Smooth muscle cell (in vitro differentiated cells): ENCODE results near the gene CACNB2. TPM values are rescaled to one million over a fixed set of nuclear protein-coding genes. Genes with fewer than 3 reads are reported as not detected.

Source experiments
- DNase-seq: peaks from one replicate; lab custom pipeline; 2025; ENCODE audit not compliant: unreplicated experiment; lab: John Stamatoyannopoulos, UW
- H2AFZ ChIP-seq: fragments of 200-600 bp; sonication (generic); 2 replicates; pipeline ENCODE4 v1.6.0; 2016; ENCODE audit warnings: antibody characterized with exemption, low read depth, mild to moderate bottlenecking
- H3F3A ChIP-seq: fragments of 200-600 bp; sonication (generic); 2 replicates; pipeline ENCODE4 v1.6.0; 2017; ENCODE audit warnings: antibody characterized with exemption, low read depth
- H3K27ac ChIP-seq: fragments of 200-600 bp; sonication (generic); 2 replicates; pipeline ENCODE4 v1.5.1; 2016; ENCODE audit warnings: low read depth, mild to moderate bottlenecking
- H3K27me3 ChIP-seq: fragments of 200-600 bp; sonication (generic); 2 replicates; pipeline ENCODE4 v1.6.1; 2016; ENCODE audit warnings: low read depth, mild to moderate bottlenecking
- H3K36me3 ChIP-seq: fragments of 200-600 bp; sonication (generic); 2 replicates; pipeline ENCODE4 v1.5.1; 2016; ENCODE audit warnings: low read depth
- H3K4me1 ChIP-seq: fragments of 200-600 bp; sonication (generic); 2 replicates; pipeline ENCODE4 v1.5.1; 2016; ENCODE audit warnings: low read depth
- H3K4me2 ChIP-seq: fragments of 200-600 bp; sonication (generic); 2 replicates; pipeline ENCODE4 v1.6.0; 2016; ENCODE audit warnings: mild to moderate bottlenecking
- H3K4me3 ChIP-seq: fragments of 200-600 bp; sonication (generic); 2 replicates; pipeline ENCODE4 v1.5.1; 2016; ENCODE audit warnings: mild to moderate bottlenecking
- H3K79me2 ChIP-seq: fragments of 200-600 bp; sonication (generic); 2 replicates; pipeline ENCODE4 v1.6.0; 2016; ENCODE audit warnings: low read depth, mild to moderate bottlenecking
- H3K9ac ChIP-seq: fragments of 200-600 bp; sonication (generic); 2 replicates; pipeline ENCODE4 v1.6.0; 2016; ENCODE audit warnings: low read depth
- H3K9me3 ChIP-seq: fragments of 200-600 bp; sonication (generic); replicated peaks from 2 replicates; pipeline ENCODE4 v1.5.1; 2016; ENCODE audit warnings: low read depth
- H4K20me1 ChIP-seq: fragments of 200-600 bp; sonication (generic); 2 replicates; pipeline ENCODE4 v1.6.0; 2016; ENCODE audit warnings: low read depth
- WGBS: methylation state at CpG from one replicate; pipeline ENCODE4 v1.1.7; 2016; ENCODE audit warnings: low lambda C conversion rate; 5-methylcytosine and 5-hydroxymethylcytosine counted together
- polyA plus RNA-seq: library from polyadenylated mRNA; unstranded; fragments of >200 nt; fragmentation: Nextera tagmentation; extraction: Ambion mirVana; gene quantifications from 2 replicates; pipeline ENCODE4 v1.2.1, GENCODE V29; 2016
- total RNA-seq: library from RNA; depleted of rRNA; stranded (reverse); fragments of >200 nt; gene quantifications from 2 replicates; pipeline ENCODE4 v1.2.3, GENCODE V29; 2014
- TF ChIP-seq, protein P1 (sequence below): fragments of 200-600 bp; sonication (generic); IDR thresholded peaks from 2 replicates; pipeline ENCODE4 v1.5.1; 2017; ENCODE audit warnings: borderline replicate concordance, mild to moderate bottlenecking, antibody characterized with exemption; ENCODE audit not compliant: insufficient read depth, poor library complexity, severe bottlenecking

Gene CACNB2
- total and polyA plus RNA-seq, 2 experiments from 2014 or later = 0.04 to 1.1 TPM

DNA sequence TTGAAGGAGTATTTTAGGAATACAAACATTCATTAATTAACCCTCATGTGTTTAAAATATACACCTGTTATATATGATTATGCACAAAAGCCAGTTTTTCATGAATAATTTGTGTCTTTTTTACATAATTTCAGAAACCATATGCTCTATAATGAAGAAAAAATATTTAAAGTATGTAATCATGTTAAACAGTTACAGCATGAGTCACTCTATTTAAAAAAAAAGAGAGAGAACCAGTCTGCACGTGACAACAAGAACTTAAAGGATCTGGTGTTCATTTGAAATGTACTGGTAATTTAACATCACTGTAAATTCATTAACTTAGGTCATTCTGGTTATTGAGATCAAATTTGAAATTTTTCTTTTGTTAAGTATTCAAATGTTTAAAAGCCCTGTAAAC, 228.5 kb downstream of the CACNB2 start:
- 4% methylated on average over 1 of the region's 1 CpG for WGBS

DNA sequence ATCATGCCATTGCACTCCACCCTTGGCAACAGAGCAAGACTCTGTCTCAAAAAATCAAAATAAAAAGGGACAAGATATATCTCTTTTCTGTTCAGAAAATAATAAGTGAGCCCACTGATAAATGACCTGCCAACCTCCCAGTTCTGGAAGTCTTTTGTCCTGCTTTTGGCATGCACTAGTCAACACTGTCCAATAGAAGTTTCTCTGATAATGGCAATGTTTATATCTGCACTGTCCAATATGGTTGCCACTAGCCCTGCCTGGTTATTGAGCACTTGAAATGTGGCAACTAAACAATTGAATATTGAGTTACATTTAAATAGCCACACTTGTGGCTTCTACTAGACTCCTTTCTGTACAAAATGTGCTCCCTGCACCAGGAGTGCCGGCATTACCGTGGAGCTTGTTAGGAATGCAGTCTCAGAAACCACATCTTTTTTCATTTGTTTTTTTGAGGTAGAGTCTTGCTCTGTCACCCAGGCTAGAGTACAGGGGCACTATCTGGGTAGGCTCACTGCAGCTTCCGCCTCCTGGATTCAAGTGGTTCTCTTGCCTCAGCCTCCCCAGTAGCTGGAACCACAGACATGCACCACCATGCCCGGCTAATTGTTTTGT, 229.7 kb downstream of the CACNB2 start:
- Histone ChIP-seq H3K79me2 (no peaks in the 10 kb centered on the region), H3K9me3 (no peaks in the 10 kb centered on the region), H4K20me1 (no peaks in the 10 kb centered on the region)

More for the DNA sequence above, 228.5 kb downstream of the CACNB2 start:
- Histone ChIP-seq H3K36me3 (no peaks in the 10 kb centered on the region), H3K9ac (no peak overlapping the region), H3K4me3 (no peak overlapping the region), H3K4me2 (peak overlapping the region; percentile 62), H3F3A (no peaks in the 10 kb centered on the region), H2AFZ (no peak overlapping the region), H3K79me2 (no peaks in the 10 kb centered on the region), H3K27ac (no peak overlapping the region), H3K9me3 (no peaks in the 10 kb centered on the region), H4K20me1 (no peaks in the 10 kb centered on the region), H3K4me1 (peaks cover 4% of the 10 kb centered on the region), H3K27me3 (no peaks in the 10 kb centered on the region)
- TF ChIP-seq, protein P1, sequence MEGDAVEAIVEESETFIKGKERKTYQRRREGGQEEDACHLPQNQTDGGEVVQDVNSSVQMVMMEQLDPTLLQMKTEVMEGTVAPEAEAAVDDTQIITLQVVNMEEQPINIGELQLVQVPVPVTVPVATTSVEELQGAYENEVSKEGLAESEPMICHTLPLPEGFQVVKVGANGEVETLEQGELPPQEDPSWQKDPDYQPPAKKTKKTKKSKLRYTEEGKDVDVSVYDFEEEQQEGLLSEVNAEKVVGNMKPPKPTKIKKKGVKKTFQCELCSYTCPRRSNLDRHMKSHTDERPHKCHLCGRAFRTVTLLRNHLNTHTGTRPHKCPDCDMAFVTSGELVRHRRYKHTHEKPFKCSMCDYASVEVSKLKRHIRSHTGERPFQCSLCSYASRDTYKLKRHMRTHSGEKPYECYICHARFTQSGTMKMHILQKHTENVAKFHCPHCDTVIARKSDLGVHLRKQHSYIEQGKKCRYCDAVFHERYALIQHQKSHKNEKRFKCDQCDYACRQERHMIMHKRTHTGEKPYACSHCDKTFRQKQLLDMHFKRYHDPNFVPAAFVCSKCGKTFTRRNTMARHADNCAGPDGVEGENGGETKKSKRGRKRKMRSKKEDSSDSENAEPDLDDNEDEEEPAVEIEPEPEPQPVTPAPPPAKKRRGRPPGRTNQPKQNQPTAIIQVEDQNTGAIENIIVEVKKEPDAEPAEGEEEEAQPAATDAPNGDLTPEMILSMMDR = no peak
- no peak for DNase-seq

DNA sequence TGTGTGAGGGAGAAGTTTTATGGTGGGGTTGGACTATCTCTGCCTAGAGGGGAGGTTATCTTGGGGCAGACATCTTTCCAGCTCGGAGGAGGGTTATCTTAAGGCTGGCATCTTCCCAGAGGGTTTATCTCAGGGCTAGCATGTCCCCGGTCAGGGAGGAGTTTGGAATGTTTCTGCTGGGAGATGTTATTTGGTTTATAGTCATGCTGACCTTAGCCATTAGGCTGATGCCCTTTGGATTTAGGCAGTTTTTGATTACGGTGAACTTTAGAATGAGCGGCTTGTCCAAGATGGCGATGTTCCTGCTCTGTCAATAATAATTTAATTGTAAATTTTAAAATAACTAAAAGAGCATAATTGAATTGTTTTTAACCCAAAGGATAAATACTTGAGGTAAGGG, 236.4 kb downstream of the CACNB2 start:
- no peak overlapping the region for H2AFZ ChIP-seq
- no peak overlapping the region for H3K4me2 ChIP-seq
- H3K79me2 ChIP-seq = no peaks in the 10 kb centered on the region
- H3K9ac ChIP-seq = no peak overlapping the region
- H3K4me1 ChIP-seq = no peaks in the 10 kb centered on the region
- DNase-seq = no peak
- no peaks in the 10 kb centered on the region for H3K27me3 ChIP-seq
- H3K36me3 ChIP-seq = no peaks in the 10 kb centered on the region
- TF ChIP-seq, protein P1 = no peak
- H3K4me3 ChIP-seq = no peak overlapping the region
- no peaks in the 10 kb centered on the region for H3F3A ChIP-seq
- no peaks in the 10 kb centered on the region for H3K9me3 ChIP-seq
- WGBS = 63% methylated on average over 5 of the region's 5 CpGs
- no peaks in the 10 kb centered on the region for H4K20me1 ChIP-seq
- no peak overlapping the region for H3K27ac ChIP-seq

More for the DNA sequence above, 229.7 kb downstream of the CACNB2 start:
- Histone ChIP-seq H2AFZ (no peak overlapping the region), H3K4me2 (no peak overlapping the region), H3F3A (no peaks in the 10 kb centered on the region), H3K9ac (no peak overlapping the region), H3K27ac (no peak overlapping the region), H3K36me3 (no peaks in the 10 kb centered on the region), H3K4me3 (no peak overlapping the region), H3K4me1 (peaks cover 4% of the 10 kb centered on the region), H3K27me3 (no peaks in the 10 kb centered on the region)
- no peak for DNase-seq
- TF ChIP-seq, protein P1 = no peak
- 95% methylated on average over 4 of the region's 4 CpGs for WGBS

DNA sequence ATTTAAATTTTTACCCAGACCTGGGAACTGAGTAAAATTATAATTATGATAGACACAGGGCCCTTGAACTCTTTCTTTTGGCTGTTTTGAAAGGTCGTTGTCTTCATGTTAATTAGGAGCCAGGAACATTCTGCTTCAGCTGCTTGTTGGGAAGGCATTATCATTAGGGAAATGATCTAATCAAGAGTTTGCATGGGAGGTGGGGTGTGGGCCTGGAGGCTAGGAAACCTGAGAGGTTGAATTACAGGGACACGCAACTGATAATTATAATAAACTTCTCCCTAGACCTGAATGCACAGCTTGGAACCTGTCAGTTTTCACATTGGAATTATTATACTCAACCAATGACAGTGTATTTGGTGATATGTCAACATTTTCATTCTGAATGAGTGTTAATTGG, 237.7 kb downstream of the CACNB2 start:
- H3K9ac ChIP-seq = no peak overlapping the region
- no peak overlapping the region for H3K4me2 ChIP-seq
- H3K79me2 ChIP-seq = no peaks in the 10 kb centered on the region
- H3K27me3 ChIP-seq = no peaks in the 10 kb centered on the region
- H3K27ac ChIP-seq = no peak overlapping the region
- DNase-seq = no peak
- H3K36me3 ChIP-seq = no peaks in the 10 kb centered on the region
- no peaks in the 10 kb centered on the region for H3K4me1 ChIP-seq
- no peak overlapping the region for H3K4me3 ChIP-seq
- no peaks in the 10 kb centered on the region for H3F3A ChIP-seq
- 57% methylated on average over 2 of the region's 2 CpGs for WGBS
- H2AFZ ChIP-seq = no peak overlapping the region
- H3K9me3 ChIP-seq = no peaks in the 10 kb centered on the region
- TF ChIP-seq, protein P1 = no peak
- no peaks in the 10 kb centered on the region for H4K20me1 ChIP-seq
